Right renal pelvis (tissue), 4 donors: Measurements from ENCODE around the gene RPUSD4. TPM values are rescaled to one million over a fixed set of nuclear protein-coding genes. Genes with fewer than 3 reads are reported as not detected.
"Not testable (repeated sequence)": the region's sequence is repeated elsewhere in the genome, so short reads cannot be mapped to it uniquely, and the experiment has no call there.

Source experiments
- DNase-seq, 4 donors: peaks; one replicate each; pipeline ENCODE4 v3.0.0-alpha.2; 2013; ENCODE audit warnings: low read depth in 4 of 4, low spot score in 3 of 4, missing footprints in 1 of 4
- polyA plus RNA-seq, 4 donors: library from polyadenylated mRNA; unstranded; fragments of 120-200 nt; gene quantifications; one replicate each; pipeline ENCODE4 v1.2.1, GENCODE V29; 2013; ENCODE audit not compliant: insufficient read length in 4 of 4

The RPUSD4 gene, protein sequence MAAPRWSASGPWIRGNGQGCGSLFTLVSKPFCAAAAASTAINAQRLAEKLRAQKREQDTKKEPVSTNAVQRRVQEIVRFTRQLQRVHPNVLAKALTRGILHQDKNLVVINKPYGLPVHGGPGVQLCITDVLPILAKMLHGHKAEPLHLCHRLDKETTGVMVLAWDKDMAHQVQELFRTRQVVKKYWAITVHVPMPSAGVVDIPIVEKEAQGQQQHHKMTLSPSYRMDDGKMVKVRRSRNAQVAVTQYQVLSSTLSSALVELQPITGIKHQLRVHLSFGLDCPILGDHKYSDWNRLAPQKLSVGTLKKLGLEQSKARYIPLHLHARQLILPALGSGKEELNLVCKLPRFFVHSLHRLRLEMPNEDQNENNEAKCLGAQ
- 10 to 100 TPM; 29.8 to 32.5 (median 30.9) TPM for polyA plus RNA-seq

DNA sequence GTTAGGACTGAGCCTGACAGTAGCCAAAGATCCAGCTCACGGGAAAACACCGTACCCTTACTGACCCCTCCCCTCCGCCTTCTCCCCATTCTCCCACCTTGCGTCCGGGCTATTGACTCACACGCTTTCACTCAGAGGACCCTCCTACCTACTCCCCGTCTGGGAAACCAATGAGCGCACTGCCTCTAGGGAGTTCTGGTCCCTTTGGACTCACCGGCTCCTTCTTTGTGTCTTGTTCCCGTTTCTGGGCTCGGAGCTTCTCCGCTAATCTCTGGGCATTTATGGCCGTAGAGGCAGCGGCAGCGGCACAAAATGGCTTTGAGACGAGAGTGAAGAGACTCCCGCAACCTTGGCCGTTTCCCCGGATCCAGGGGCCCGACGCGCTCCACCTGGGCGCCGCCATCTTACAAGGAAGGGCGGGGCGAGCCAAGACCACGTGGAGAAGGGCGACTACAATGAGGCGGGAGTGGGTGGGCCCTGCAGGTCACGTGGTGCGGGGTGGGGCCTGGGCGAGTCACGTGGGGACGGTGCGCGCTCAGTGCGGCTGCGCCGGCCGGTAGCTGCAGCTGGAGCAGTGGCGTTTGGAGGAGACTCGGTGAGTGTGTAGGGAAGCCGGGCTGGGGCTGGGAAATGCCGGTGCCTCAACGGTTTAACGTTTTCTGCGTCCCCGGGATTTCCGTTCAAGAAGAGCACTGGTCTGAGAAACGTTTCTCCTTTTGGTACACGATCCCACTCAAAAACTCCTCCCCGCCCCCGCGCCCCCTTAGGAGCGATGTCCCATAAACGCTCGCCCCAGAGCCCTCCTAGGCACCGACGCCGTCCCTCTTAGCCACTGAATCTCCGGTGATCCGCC is at the start of gene RPUSD4, which contains the start of gene FAM118B:
TSS of gene RPUSD4 (minus strand) at position 415 of the 853 bp plus-strand sequence. CDS start at position 403, 12 bp downstream.
TSS of gene FAM118B (plus strand) at position 547 of the 853 bp plus-strand sequence. CDS start 23,220 bp downstream, outside the sequence.
- DNase-seq: peak; percentile 88 to 93 (median 92)

DNA sequence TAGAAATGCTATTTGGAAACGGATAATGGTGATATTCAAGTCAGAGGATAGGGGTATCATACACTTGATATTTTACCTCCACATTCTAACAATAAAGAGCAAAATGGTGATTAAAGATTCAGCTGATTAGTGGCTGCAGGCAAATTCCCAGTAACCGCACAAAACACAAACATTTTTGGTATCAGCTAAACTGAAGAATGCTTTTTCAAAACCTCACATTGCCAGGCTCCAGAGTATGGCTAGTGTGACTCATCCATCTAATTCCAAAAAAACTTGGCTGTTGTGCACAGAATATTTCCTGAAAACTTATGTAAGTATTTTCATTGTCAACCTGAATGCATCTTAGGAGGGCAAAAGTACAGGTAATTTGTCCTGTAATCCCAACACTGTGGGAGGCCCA is 46.3 kb upstream of the RPUSD4 start:
- DNase-seq: no peak

DNA sequence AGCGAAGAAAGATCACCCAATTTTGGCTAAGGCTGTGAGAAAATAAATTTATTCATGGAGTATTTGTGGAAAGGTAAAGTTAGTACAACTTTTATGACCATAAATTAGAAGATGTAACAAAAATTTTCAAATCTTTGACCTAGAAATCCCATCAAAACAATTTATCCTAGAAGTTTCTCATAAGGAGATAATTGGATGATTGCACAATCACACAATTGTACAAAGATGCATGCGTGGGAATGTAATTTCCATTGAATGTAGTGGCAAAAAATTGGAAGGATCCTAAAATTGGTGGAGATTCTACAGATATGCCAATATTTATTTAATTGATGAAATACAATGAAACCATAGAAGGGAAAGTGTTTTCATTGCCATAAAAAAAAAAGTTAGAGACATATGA is 45.7 kb upstream of the RPUSD4 start:
- no peak for DNase-seq

DNA sequence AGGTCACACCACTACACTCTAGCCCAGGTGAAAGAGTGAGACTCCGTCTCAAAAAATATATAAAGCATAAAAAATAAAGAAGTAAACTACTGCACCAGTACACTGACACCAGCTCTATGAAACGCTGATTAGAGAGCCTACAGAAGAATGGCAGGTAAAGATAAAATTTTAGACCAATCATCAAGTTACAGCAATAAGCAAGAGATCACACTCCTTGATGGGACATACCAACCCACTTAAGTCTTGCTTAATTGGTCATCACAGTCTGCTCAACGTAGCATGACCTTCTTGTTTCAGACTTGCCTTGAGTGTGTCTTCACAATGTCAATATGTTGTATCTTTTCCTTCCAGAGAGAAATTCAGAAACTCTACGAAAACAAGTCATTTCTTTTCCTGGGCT is 44.8 kb upstream of the RPUSD4 start:
- DNase-seq: no peak

DNA sequence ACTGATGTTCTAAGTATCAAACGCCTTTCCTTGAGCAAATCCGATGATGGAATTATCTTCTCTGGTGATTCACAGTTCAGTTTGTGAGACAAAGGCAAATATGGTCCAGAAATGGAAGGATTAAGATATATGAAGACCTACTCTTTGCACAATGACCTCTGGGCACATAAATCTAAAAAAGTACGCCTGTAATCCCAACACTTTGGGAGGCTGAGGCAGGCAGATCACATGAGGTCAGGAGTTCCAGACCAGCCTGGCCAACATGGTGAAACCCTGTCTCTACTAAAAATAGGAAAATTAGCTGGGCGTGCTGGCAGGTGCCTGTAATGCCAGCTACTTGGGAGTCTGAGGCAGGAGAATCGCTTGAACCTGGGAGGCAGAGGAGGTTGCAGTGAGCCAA is 44.1 kb upstream of the RPUSD4 start:
- not testable (repeated sequence) for DNase-seq

DNA sequence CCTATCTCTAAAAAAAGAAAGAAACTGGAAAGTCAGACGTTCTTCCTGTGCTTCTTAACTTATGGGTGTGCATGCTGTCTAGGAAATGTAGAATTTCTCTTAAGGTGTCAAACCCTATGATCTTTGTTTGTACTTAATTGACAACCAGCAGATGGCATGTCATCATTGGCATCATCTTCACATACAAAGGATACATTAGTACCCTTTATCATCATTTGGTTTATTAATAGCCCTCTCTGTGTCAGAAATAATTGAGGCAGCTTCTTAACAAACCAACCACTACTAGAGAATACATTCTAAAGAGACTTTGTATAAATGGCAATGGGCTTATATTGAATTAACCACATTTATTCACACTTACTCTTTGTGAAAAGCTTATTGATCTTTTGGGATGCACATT is 43.4 kb upstream of the RPUSD4 start:
- DNase-seq: no peak

DNA sequence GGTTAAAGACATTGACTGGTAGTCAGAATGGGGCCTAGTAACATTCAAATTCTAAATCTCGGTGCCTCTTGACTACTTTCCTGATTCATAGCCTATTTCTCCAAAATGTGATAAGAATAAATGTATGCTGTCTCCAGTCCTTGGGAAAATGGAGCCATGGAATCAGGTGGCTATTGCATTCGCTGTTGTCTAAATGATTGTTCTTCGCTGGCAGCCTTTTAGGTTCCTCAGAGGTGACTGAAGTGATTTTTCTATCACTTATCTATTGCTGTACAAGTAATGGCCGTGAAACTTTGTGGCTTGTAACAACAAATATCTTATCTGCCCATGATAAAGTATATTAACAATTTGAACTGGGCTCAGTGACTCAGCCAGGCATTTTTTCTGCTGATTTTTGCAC is 41.8 kb upstream of the RPUSD4 start:
- DNase-seq: no peak

DNA sequence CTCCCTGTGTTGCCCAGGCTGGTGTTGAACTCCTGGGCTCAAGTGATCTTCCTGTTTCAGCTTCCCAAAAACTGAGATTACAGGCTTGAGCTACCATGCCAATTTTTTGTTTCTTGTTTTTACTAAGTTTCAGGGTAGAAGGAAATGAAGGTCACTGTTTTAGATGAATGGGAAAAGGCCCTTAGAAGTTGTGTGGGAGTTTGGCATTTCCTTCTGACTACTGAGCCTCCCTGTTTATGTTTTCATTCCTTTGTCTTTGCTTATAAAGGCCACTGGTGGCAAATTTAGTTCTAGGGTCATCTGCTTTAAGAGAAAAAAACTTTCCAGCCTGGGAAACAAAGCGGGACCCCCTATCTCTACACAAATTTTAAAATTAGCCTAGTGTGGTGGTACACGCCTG is 35.2 kb upstream of the RPUSD4 start:
- DNase-seq: no peak

DNA sequence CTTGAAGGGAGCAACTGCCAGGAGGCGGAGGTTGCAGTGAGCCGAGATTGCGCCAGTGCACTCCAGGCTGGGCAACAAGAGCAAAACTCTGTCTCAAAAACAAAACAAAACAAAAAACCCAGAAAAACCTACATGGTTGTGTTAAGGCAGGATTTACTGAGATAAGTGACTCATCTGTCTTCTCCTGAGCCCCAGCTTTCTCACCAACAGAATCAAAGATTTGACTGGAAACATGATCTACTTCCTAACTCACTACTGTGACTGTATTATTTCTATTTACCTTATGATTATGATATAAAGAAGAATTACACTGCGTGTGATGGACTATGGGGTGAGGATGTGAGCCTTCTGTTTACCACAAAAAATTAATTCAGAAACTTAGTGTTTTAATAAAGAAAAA is 21.9 kb upstream of the RPUSD4 start:
- DNase-seq: no peak

DNA sequence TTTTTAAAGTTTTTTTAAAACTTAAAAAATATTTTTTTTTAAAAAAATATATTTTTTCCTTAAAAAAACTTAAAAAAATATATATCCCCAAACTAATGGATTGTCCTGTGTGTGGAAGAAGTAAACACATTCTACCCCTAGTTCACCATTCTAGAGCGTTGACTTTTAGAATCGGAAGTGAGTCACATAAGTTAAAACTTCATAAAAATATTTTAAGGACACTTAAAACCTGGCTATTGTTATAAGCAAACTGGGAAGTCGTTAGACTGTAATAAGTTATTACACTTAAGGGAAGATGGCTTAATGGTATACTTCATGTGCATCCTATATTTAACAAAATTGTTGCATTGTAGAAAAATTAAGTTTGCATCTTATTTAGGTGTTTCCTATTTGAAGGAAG is 21.2 kb upstream of the RPUSD4 start:
- no peak for DNase-seq

DNA sequence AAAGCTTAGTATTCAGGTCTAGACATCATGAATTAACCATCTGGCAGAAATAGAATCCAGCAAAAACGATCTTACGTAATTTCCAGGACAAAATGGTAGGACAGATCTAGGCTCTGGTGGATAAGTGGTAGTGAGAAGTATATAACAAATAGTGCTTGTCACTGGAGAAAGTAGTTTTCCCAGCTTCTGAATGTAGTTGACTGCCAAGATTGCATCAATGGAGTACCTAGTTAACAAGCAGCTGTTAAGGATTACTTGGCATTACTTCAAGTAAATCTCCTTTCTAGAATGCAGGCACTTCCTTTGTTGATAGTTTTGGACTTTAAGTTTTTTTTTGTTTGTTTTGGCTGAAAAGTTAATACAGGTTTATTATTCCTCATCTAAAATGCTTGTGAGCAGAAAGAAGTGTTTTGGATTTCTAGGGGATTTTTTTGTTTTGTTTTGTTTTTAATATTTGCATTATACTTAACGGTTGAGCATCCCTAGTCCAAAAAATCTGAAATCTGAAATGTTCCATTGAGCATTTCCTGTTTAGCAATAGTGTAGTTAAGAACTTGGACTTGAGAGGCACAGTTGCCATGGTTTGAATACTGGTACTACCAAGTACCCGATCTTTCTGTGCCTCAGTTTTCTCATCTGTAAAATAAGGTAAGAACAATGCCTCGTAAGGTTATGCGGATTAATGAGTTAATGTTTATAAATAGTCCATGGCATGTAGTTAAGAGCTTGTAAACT is 20.4 kb upstream of the RPUSD4 start:
- no peak for DNase-seq

DNA sequence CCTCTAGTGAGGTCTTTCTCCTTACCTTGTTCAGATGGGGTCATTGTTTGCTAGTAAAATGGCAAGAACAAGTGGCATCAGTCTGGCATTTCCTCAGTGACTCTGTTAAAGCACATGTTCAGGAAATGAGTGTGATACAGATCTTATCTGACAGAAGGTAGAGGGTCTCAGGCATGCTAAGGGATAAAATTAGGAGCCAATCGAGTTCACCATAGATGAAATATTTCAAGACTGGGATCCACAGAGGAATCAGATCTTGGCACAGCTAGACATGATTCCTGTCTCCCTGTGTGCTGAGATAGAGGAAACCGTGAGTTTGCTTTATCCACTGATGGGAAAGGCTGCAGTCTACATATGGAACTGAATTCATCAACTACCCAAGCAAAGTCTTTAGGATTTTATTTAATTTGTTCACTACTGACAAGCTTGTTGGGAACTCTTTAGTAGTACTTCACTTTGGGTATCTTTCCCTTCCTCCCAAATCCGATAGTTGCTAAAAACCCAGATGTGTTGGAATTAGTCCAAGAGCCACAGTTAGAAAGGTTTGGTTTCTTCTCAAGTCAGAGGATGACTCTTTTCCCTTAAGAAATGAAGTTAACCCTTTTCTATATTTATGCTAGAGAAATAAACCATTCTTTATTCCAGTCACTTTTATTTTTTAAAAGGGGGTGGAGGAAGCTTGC is 18.5 kb upstream of the RPUSD4 start:
- no peak for DNase-seq

DNA sequence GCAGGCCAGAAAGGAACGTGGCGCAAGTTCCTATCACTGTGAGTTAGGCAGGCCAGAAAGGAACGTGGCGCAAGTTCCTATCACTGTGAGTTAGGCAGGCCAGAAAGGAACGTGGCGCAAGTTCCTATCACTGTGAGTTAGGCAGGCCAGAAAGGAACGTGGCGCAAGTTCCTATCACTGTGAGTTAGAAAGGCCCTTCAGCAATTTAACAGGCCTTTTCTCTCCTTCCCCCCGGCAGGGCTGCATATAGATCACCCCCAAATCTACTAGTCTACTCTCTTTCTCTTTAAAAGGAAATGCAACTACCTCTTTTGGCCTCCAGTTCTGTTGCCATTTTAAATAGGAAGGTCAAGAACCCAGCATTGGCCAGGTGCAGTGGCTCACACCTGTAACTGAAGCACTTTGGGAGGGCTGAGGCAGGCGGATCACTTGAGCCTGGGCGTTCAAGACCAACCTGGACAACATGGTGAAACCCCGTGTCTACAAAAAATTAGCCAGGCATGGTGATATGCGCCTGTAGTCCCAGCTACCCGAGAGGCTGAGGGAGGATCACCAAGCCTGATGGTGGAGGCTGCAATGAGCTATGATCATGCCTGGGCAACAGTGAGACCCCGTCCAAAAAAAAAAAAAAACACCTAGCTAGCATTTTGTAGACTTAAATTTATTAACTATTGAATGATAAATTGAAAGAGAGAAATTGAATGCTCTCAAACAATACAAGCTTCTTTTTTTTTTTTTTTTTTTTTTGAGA is 15.1 kb upstream of the RPUSD4 start:
- no peak for DNase-seq

DNA sequence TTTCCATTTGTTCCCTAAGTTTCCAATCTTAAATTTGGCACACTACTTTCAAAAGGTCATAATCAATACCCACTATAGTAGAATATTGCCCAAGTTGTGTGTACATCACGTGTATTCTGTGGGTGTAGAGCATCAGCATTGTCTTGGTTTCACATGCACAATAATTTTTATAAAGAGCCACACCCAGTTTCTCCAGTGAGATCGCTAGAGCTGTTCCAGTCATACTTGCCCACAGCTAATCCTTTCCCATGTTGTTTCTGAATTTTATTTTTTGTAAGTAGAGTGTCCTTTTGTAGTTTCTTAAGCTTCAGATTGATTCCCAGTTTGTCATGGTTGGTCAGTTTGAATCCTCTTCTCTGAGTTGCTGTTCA is 13.8 kb upstream of the RPUSD4 start:
- DNase-seq: no peak

DNA sequence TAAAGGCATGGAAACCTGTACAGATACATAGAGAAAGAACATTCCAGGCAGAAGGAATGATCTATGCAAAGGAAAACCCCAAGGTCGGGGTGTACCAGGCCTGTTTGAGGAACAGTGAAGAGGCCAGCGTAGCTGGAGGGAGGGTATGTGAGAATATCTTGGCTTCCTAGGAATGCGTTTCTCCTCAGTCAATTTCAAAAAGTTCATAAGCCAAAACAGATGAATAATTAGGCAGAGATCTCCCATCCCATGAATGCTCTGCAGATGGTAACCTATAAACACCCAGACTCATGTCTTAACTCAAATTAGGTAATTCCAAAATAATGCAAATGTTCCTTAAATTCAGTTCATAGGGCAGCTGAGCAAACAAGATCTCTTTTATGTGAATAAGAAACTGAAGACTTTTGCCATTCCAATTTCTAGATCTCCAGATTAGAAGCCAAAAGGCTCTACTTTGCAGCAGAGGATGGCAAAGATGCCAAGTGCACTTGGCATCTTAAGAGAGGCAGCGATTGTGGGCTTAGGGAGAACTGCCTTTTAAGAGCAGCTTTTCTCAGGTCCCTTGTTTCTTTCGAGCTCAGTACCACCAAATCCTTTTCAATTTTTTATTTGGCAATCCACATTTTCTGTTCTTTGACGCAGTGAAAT is 13.3 kb upstream of the RPUSD4 start:
- no peak for DNase-seq

DNA sequence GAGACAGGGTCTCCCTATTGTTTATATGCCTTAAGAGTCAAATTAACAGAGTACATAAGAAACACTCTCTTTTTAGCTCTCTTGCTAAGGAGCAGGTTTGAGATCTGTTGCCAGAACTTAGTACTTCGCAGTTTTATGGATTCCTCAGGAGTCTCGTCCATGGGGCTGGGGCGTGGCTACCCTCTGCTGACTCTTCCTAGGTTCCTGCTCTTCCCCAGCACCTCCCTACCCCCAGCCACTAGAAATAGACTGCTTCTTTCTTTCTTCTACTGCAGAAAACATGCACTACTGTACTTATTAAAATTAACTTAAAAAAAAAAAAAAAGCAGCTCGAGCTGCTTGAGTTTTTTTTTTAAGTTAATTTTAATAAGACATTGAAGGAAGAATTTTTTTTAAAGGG is 8.1 kb upstream of the RPUSD4 start:
- no peak for DNase-seq

DNA sequence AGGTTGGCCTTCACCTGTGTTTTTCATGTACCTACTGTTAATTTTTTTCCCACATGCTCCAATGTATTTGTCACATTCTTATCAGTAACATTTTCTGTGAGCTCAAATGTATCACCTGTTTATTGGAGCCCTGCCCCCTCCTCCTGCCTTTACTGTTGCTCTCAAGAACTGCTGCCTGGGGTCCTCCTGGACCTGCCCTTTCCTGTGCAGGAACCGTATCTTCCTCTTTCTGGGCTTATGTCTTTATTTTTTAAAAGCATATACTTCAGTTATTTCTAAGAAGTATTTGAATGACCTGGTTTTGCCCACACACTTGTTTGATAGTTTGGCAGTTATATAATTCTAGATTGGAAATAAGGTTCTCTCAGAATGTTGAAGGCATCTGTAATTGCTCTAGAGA is 6.0 kb upstream of the RPUSD4 start:
- DNase-seq: no peak

DNA sequence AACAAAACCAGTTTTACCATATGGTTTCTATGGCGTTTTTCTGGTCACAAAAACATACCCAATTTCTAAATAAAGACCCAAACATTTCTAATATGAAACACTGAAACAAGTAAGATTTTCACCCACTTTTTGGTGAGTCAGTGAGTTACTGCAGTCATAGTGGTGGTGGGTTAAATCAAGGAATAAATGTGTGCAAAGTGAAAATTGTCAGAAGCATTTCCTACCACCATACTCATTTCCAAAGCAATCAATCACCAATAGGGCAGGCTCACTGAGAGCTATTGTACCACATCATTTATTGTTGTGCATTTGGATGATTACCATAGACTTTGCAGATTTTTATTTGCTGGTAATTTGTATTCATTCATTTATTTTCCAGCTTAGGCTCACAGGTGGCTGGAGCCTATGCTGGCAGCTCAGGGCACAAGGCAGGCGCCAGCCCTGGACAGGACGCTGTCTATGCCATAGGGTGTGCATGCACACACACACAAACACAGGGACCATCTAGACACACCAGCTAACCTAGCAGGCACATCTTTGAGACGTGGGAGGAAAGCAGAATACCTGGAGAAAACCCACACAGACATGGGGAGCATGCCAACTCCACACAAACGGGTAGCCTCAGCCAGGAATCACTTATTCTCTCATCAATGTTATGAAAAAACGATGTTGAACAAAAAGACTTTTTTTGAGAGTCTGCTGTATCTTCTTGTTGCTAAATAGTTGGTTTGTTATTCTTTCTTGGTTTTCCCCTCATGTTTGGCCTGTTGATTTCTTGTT is 5.3 kb upstream of the RPUSD4 start:
- DNase-seq: no peak
